Transverse colon (tissue), 4 donors: ENCODE measurements around the gene CIRBP. TPM values are rescaled to one million over a fixed set of nuclear protein-coding genes. Genes with fewer than 3 reads are reported as not detected.

Source experiments
- DNase-seq: peaks from one replicate; pipeline ENCODE4 v3.0.0-alpha.2; 2019
- H3K27ac ChIP-seq, 4 donors: fragments of 200-600 bp; sonication (generic); 2 replicates each; pipeline ENCODE4 v1.5.1; 2016 to 2018; ENCODE audit warnings: inconsistent platforms in 4 of 4
- H3K27me3 ChIP-seq: fragments of 200-600 bp; sonication (generic); 2 replicates; pipeline ENCODE4 v1.5.1; 2017; ENCODE audit warnings: inconsistent platforms
- H3K36me3 ChIP-seq, 4 donors: fragments of 200-600 bp; sonication (generic); 2 replicates each; pipeline ENCODE4 v1.5.1; 2017 to 2019; ENCODE audit warnings: inconsistent platforms in 4 of 4
- H3K4me1 ChIP-seq, 4 donors: fragments of 200-600 bp; sonication (generic); 2 replicates each; pipeline ENCODE4 v1.5.1; 2017 to 2020; ENCODE audit warnings: inconsistent platforms in 4 of 4
- H3K4me3 ChIP-seq, 4 donors: fragments of 200-600 bp; sonication (generic); 1 replicate in 1 of 4; 2 replicates in 3 of 4; pipeline versions ENCODE4 v1.5.1 to v1.6.1; 2017 to 2019; ENCODE audit warnings: inconsistent platforms in 4 of 4
- H3K9me3 ChIP-seq, 2 donors: fragments of 200-600 bp; sonication (generic); 2 replicates each; pipeline ENCODE4 v1.5.1; 2017 to 2019; ENCODE audit warnings: inconsistent platforms in 2 of 2
- EP300 ChIP-seq: sonication (generic); formaldehyde crosslinking; IDR thresholded peaks from one replicate; pipeline ENCODE4 v1.6.1; 2017; ENCODE audit warnings: antibody characterized with exemption, low read depth
- POLR2A ChIP-seq: fragments of 450-650 bp; IDR thresholded peaks from one replicate; pipeline ENCODE4 v1.6.1; 2016; ENCODE audit warnings: antibody characterized with exemption, mild to moderate bottlenecking, moderate library complexity
- POLR2AphosphoS5 ChIP-seq, 3 donors: sonication (generic); formaldehyde crosslinking; IDR thresholded peaks; one replicate each; pipeline ENCODE4 v1.6.1; 2016; ENCODE audit warnings: antibody characterized with exemption in 3 of 3
- WGBS, 2 donors: methylation state at CpG; one replicate each; pipeline ENCODE4 v1.1.5; 2018; ENCODE audit warnings: low coverage in 1 of 2; 5-methylcytosine and 5-hydroxymethylcytosine counted together
- in situ Hi-C, 4 donors: fragments of 200-750 bp; cut with MboI; loops; one replicate each; pipeline versions ENCODE4 v1.15.0 to v1.15.1; 2017; ENCODE audit warnings: low sequenced_read_pairs in 3 of 4, low pct_ligation_motif_present in 1 of 4, low pct_unique_long_range_greater_than_20kb in 1 of 4
- intact Hi-C: fragments of 100-400 bp; cut with DNase I; formaldehyde crosslinking; loops from one replicate; pipeline ENCODE4 v1.15.1; 2023; ENCODE audit warnings: low total_unique reads
- total RNA-seq, 4 donors: library from RNA; depleted of rRNA; stranded (reverse); fragments of >200 nt; gene quantifications; one replicate each; pipeline ENCODE4 v1.1.0, GENCODE V29; 2016
- TF ChIP-seq, protein P1 (sequence below), 5 experiments: fragments of 200-600 bp in 3 of 5; fragments of 450-650 bp in 2 of 5; sonication (generic) in 3 of 5; IDR thresholded peaks; 1 replicate in 2 of 5; 2 replicates in 3 of 5; pipeline ENCODE4 v1.5.1; 2016 to 2017; ENCODE audit warnings: antibody characterized with exemption in 5 of 5, inconsistent platforms in 3 of 5, mild to moderate bottlenecking in 2 of 5, moderate library complexity in 1 of 5

The CIRBP gene
- total RNA-seq, 4 donors from 2014 or later, result 431 to 488 (median 460) TPM

DNA sequence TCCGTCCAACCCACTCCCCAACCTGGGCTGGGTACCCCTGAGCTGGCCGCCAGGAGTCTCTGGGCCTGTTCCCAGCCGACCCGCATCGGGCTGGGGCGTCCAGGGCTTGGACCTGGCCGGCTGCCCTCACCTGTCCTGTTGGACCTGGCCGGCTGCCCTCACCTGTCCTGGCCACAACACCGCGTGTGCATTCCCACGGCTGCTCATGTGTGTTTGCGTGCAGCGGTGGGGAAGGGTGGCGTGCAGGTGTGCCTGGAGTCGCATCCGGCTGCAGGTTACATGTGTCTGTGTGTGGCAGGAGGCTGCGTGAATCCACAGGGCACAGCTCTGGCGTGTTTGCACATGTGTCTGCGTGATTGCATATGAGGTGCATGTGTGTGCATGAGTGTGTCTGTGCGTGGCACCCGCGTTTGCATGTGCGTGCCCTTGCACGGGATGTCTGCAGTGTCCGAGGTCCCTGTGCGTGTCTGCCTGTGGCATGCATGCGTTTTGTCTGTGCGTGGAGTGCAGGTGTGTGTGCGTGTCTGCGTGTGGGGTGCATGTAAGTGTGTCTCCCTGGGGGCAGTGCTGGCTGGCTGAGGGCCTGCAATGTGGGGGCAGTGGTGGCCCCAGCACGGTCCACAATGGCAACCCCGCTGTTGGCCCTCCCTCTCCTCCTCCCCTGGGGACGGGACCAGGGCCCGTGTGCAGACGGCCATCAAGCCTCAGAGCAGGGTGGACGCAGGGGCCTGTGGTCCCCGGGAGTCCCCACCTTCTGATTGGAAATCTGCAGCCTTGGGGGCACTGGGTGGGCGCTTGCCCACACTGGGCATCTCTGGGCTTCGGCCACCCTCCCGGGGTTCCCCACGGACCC is 19.9 kb downstream of the CIRBP start:
- TF ChIP-seq POLR2A, result no peak
- TF ChIP-seq, protein P1, sequence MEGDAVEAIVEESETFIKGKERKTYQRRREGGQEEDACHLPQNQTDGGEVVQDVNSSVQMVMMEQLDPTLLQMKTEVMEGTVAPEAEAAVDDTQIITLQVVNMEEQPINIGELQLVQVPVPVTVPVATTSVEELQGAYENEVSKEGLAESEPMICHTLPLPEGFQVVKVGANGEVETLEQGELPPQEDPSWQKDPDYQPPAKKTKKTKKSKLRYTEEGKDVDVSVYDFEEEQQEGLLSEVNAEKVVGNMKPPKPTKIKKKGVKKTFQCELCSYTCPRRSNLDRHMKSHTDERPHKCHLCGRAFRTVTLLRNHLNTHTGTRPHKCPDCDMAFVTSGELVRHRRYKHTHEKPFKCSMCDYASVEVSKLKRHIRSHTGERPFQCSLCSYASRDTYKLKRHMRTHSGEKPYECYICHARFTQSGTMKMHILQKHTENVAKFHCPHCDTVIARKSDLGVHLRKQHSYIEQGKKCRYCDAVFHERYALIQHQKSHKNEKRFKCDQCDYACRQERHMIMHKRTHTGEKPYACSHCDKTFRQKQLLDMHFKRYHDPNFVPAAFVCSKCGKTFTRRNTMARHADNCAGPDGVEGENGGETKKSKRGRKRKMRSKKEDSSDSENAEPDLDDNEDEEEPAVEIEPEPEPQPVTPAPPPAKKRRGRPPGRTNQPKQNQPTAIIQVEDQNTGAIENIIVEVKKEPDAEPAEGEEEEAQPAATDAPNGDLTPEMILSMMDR (IDR thresholded peaks at IDR 0.05), result no peak
- TF ChIP-seq POLR2AphosphoS5 (IDR thresholded peaks at IDR 0.05), result no peak
- no peak for TF ChIP-seq EP300
- no peak overlapping the region for H3K27ac ChIP-seq
- peaks cover 15 to 56% (median 45%) of the 10 kb centered on the region in 4 donors for H3K4me1 ChIP-seq
- peaks cover 74% of the 10 kb centered on the region for H3K27me3 ChIP-seq
- H3K4me3 ChIP-seq, result no peak overlapping the region
- intact Hi-C loops, result loop anchor here (10.0 kb wide), 1 partner anchor 116 kb away; the partner anchor contains the start of genes DAZAP1 and GAMT
- in situ Hi-C loops, result loop anchor here in 2 of 4 donors (25.0 kb wide), 1 partner anchor 98 kb away; the partner anchor contains the start of gene NDUFS7 (in 2 of the 2)
- no peaks in the 10 kb centered on the region for H3K36me3 ChIP-seq
- H3K9me3 ChIP-seq, result no peaks in the 10 kb centered on the region
- no peak for DNase-seq
- WGBS, 2 donors, result 79% methylated on average over 35 of the region's 41 CpGs; no CpG with 5 or more reads in 1 of the 2 donors

DNA sequence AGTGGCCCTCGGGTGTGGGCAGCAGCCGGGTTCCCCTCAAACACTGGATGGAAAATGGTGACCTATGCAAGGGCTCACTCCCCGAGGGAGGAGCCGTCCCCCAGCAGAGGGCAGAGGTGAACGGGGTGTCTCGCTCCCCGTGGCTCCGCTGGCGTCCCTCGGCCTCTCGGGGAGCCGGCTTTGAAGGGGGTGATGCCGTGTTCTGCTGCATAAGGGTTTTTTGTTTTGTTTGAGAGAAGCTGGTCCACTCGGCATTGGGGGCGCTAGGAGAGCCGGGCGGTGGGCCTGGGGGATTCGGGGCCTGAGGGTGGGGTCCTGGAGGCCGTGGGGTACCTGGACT is 20.5 kb downstream of the CIRBP start:
- Histone ChIP-seq H3K4me1 (peaks cover 15 to 51% (median 41%) of the 10 kb centered on the region in 4 donors), H3K36me3 (no peaks in the 10 kb centered on the region), H3K4me3 (no peak overlapping the region), H3K27me3 (peaks cover 72% of the 10 kb centered on the region), H3K27ac (no peak overlapping the region), H3K9me3 (no peaks in the 10 kb centered on the region)
- intact Hi-C loops (loop anchor here (10.0 kb wide), 2 partner anchors 115 to 155 kb away; partner anchors contain the start of genes DAZAP1 and GAMT), in situ Hi-C loops (loop anchor here in 2 of 4 donors (25.0 kb wide), 1 partner anchor 98 kb away; the partner anchor contains the start of gene NDUFS7 (in 2 of the 2))
- TF ChIP-seq, protein P1 (IDR thresholded peaks at IDR 0.05), result no peak
- TF ChIP-seq POLR2AphosphoS5 (IDR thresholded peaks at IDR 0.05), result no peak
- no peak for TF ChIP-seq EP300
- TF ChIP-seq POLR2A, result no peak
- WGBS, 2 donors, result 70 to 80% methylated on average over 4 to 19 of the region's 19 CpGs
- no peak for DNase-seq

DNA sequence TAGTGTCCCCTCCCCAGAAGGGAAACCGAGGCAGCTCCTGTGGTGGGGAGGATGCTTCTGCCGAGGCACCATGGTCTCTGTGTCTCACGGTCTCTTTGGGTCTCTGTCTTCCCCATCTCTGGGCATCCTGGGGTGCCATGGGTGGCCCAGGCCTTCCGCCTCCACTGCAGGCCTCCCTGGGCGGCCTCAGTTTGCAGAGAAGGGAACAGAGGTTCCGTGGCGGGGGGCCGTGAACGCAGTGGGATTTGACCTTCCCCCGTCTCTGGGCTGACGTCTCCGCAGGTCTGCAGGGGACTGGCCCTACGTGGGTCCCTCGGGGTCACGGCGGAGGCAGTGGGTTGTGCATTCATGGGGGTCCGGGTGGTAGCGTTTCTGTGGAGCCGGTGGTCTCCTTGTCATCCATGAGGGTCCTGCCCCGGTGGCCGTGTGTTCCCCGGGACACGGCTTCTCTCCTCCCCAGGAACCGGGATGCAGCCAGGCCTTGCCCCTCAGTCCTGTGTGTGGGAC is 21.1 kb downstream of the CIRBP start:
- in situ Hi-C loops (loop anchor here in 2 of 4 donors (25.0 kb wide), 1 partner anchor 97 kb away; the partner anchor contains the start of gene NDUFS7 (in 2 of the 2)), intact Hi-C loops (loop anchor here (10.0 kb wide), 1 partner anchor 155 kb away; no protein-coding TSS in a partner anchor)
- no peak overlapping the region for H3K4me3 ChIP-seq
- peaks cover 15 to 46% (median 40%) of the 10 kb centered on the region in 4 donors for H3K4me1 ChIP-seq
- DNase-seq, result no peak
- H3K36me3 ChIP-seq, result no peaks in the 10 kb centered on the region
- TF ChIP-seq, protein P1 (IDR thresholded peaks at IDR 0.05), result no peak
- no peak for TF ChIP-seq POLR2A
- no peak for TF ChIP-seq POLR2AphosphoS5 (IDR thresholded peaks at IDR 0.05)
- TF ChIP-seq EP300, result no peak
- H3K27me3 ChIP-seq, result peaks cover 74% of the 10 kb centered on the region
- H3K9me3 ChIP-seq, result no peaks in the 10 kb centered on the region
- H3K27ac ChIP-seq, result peak overlapping the region in 3 of 4 donors; percentile 32 to 65 (median 48)
- WGBS, 2 donors, result 83% methylated on average over 22 of the region's 24 CpGs; no CpG with 5 or more reads in 1 of the 2 donors
